HG02623 (cell line): ENCODE results near the gene CLMN.

ENCODE experiments used
- ATAC-seq: cut with Tn5 transposase; IDR thresholded peaks from one replicate; pipeline ENCODE4 v1.9.1; 2021; ENCODE audit warnings: moderate library complexity; ENCODE audit not compliant: unreplicated experiment

CLMN gene

GRCh38 chr14:95305145-95305544 is 14.6 kb downstream of the CLMN start:
- no peak for ATAC-seq

- no peak for ATAC-seq
Measured at GRCh38 chr14:95304342-95304741, 15.4 kb downstream of the CLMN start.

GRCh38 chr14:95303552-95303951 is 16.2 kb downstream of the CLMN start:
- ATAC-seq: no peak

DNA sequence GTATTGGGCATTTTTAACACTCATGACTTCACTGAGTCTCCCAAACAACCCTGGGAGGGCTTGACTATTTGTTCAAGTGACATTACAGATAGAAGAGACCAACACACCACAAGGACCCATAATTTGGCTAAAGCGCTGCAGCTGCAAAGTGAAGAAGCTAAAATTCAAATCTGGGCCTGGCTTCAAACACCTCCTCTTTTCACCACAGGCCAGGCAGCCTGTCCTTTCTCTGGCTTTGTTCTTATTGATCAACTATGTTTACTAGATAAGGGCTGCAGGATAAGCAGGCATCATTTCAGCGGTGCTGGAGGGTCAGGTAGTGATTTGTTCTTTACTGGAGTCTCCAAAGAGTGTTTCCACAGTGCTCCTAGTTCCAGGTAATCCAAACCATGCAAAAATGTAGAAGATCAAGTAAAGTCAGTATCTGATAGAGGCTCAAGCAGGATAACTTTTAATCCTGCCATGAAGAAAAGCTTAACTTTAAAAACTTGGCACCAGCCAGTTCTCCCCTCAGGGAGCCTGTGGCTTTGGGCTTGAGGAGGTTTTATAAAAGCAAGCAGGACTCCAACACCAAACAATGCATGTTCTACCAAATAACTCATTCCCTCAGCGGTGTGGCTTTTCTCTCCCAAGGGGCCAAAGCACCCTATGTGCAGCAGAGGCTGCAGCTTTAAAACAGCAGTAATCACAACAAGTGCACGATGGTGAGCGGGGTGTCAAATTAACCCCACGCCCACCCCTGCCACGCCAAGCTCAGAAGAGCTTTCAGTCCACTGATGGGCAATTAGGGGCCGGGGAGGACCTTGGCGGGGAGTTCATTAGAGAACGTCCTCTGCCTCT is 16.8 kb downstream of the CLMN start:
- ATAC-seq: no peak

DNA sequence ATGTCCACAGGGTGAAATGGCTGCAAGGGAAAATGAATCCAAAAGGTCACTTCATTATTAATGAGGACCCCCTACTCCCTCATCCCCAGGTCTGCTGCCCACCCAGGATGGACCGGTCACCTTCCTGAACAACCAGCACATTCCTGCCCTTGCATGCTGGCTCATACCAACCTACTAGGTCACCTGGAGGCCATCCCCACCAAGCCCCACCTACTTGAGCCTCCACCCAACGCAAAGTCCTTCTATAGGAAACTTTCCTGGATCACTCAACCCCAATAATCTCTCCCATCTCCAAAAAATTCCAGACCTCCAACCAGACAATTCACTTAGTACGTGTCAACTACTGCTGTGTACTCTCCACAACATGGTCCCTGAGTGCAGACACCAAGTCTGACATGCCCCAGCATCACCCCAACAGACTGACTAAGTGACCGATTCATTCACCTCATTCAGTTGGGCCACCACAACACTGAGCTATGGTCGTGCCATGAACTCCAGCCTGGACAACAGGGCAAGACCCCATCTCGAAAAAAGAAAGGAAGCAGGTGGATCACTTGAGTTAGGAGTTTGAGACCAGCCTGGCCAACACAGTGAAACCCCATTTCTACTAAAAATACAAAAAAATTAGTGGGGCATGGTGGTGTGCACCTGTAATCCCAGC is 18.1 kb downstream of the CLMN start:
- no peak for ATAC-seq

GRCh38 chr14:95300697-95301526 is 18.8 kb downstream of the CLMN start:
- ATAC-seq: no peak

DNA sequence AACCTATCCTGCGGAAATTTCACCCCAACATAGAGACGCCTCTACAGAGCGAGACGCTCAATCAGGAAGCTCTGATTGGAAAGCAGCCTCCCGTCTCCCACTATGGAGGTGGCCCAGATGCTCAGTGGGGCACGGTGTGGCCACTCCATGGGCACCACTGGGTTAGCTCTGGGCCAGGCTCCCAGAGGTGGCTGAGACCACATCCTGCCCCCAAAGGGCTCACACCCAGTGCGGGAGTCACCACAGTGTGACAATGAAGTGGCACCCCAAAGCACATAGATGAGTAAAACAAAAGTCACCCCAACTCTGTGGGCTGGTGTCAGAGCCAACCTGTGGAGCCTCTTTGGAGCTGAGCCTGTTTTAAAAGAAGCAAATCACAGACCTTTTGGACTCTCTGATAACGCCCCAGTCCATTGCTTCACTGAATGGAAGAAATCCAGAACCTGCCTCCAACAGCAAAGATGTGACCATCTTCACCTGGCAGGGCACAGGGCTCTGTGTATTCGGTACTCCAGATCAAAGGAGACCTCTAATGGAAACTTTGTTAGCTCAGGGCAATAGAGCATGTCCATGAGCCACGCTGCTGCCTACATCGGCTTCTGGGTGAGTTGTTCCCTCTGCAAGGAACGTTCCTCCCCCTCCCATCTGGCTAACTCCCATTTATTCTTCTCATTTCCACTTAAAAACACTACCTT is 19.6 kb downstream of the CLMN start:
- no peak for ATAC-seq

DNA sequence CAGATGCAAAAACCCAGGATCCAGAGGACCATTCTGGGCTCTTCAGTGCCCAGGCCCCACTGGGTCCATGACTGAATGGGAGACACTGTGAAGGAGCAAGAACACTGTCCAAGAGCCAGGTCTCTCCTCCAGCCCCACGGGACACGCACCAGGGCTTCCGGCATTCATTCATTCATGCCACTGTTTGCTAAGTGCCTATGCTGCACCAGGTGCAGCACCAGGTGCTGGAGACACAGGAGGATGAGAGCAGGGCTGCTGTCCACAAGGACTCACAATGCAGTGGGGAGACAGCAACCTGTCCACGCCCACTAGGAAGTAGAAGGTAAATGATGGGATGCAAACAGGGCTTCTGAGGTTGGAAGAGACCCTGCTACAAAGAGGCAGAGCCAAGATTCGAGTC is 20.4 kb downstream of the CLMN start:
- no peak for ATAC-seq

GRCh38 chr14:95297832-95298231 is 21.9 kb downstream of the CLMN start:
- ATAC-seq: no peak

GRCh38 chr14:95296966-95297365 is 22.7 kb downstream of the CLMN start:
- ATAC-seq: no peak

DNA sequence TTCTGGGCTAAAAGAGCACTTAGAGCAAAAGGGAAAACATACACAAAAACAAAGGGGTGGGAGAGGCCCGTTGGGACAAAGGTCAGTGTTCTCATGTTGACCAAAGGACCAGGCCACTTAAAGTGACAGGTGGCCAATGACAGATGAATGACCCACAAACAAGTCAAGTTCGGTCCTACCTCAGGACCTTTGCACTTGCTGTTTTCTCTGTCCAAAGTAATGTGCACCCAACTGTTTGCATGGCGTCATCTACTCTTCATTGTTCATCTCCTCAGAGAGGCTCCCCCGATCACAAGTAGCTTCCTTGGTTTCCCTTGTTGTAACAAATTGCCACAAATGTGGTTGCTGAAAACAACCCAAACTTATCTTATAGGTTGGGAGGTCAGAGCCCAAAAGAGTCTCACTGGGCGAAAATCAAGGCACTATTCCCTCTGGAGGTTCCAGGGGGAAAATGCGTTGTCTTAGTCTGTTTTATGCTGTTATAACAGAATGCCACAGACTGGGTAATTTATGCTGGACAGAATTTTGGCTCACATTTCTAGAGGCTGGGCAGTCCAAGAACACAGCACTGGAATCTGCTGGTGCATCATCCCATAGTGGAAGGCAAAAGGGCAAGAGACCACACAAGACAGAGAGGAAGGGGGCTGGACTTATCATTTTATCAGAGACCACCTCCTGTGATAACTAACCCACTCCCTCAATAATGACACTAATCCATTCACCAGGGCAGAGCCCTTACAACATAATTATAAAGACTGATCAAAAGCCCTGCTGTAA is 23.9 kb downstream of the CLMN start:
- ATAC-seq: no peak

DNA sequence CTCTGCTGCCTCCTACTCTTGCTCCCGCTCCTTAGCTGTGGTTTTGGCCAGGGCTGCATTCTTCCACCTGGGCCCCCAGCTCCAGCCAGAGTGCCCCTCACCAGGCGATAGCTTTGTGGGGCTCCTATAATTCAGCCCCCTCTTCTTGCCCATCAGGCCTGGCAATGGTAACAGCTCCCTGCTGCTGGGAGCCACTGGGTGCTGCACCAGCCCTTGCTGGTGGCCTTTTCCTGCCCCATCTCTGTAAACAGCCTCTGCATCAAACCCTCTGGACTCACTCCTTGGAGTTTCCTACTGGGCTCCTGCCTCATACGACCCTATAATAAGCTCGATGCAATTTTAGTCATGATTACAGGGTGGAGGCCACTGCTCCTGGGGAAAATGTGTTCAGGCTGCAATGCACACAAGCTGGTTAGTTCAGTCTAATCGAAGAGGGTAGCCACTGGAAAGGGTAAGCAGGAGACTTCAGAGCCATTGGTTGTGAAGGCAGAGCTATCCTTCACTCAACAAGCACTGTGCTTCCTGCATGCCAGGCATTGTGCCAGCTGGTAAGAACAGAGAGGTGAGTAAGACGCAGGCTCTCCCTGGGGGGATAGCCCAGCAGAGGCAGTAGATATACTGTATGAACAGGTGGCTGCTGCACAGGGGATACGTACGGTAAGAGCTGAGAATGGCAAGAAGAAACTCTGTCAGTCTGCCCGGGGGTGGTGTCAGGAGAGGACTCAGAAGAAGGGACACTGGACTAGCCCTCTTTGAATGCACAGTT is 24.7 kb downstream of the CLMN start:
- no peak for ATAC-seq

DNA sequence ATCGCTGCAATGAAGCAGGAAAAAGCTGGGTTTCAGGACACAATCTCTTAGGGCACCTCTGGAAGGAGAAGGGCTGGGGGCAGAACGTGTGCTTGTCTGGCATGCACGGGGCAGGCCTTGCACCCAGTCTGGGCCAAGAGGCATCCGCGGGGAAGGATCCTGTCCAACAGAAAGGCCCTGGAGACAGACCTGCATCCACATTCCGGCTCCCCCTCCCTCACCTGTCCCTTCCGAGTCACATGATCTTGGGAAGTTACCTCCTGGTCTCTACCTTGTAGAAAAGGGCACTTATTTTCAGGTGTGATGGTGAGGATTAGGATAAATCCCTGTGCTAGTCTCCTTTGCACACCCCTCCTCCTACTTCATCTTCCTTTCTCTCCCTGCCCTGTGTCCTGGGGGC is 25.4 kb downstream of the CLMN start:
- ATAC-seq: no peak

DNA sequence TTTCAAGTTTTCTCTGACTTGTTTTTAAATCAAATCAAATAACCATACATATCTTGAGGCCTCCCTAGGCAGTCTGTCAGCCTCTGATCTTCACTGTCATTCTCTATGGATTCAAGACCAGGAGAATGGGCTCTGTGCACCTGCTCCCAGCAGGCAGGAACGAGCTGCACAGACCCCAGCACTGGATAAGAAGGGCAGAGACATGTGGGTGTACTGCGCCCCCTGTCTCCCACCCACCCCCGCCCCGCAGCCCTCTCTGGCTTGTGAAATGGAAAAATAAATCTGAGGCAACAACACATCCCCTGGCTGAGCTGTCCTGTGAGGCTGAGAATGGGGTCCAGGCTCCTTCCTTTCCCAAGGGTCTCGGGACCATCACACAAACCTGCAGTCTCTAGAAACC is 26.3 kb downstream of the CLMN start:
- ATAC-seq: no peak

DNA sequence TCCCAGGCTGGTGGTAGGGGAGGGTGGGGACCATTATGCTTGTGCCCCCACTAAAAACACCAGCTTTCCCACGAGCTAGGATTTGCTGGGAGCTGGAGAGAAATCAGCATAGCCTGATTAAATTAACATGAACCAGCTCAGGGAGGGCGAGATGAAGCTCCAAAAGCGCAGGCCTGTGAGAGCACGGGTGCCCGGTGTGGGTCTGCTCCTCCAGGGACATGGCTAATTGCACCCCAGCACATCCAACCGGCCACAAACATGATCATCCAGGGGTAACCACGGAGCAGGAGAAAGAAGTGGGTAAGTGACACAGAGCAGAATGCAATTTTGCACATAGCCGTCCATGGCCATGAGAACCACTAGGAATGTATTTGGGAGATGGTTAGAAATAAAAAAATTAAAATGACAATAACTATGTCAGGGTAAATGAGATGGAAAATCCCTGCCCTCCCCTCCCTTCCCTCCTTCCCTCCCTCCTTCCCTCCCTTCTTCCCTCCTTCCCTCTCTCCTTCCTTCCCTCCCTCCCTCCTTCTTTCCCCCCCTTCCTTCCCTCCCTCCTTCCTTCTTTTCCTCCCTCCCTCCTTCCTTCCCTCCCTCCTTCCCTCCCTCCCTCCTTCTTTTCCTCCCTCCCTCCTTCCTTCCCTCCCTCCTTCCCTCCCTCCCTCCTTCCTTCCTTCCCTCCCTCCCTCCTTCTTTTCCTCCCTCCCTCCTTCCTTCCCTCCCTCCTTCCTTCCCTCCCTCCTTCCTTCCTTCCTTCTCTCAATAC is 26.9 kb downstream of the CLMN start:
- ATAC-seq: no peak

GRCh38 chr14:95291859-95292542 is 27.7 kb downstream of the CLMN start:
- no peak for ATAC-seq

DNA sequence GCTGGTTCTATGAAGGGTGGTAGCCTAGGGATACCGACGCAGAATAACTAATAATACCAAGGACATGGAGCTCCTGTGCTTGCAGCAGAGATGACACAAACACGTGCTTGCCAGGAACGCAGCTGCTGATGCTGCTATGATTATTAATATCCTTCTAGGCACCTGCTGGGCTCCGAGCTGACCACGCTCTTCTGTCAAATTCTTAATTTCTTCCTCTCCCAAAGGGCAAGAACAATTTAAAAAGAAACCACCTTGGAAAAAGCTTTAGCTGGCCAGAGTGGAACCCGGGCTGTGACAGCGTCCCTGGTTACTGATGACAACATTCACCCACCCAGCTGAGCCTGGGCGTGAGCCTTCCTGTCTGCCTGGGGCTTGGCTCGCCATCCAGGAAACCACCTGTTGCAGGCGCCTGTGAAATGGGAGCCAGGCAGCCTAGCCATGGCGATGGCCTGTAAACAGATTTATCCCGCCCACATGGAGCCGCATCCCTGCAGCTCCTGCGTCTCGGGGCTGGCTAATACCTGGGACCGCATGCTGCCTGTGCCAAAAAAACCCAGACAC is 28.8 kb downstream of the CLMN start:
- no peak for ATAC-seq

DNA sequence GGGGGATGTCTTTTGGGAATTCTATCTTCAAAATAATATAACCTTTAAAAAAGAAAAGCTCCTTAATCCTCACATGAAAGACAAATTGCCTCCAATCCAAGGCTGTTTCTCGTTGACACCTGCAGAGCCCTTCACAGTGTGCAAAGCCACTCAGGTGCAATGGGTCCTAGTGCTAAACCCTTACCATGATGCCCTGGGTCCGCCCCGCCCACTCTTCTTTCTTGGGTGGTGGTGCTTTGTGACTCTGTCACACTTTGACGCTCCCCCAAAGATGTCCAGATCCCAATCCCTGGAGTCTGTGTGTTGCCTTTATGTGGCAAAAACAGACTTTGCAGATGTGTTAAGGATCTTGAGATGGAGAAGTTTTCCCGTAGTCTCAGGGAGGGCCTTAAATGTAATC is 29.7 kb downstream of the CLMN start:
- no peak for ATAC-seq
